Mesodermal cell (in vitro differentiated cells): ENCODE results near the gene FAM151A.

Experiments used
- H3K27ac ChIP-seq: 2 replicates; pipeline ENCODE4 v1.7.0; 2013; ENCODE audit warnings: mild to moderate bottlenecking, low read depth, low read length, moderate library complexity; ENCODE audit not compliant: severe bottlenecking
- H3K36me3 ChIP-seq: 2 replicates; pipeline ENCODE4 v1.7.1; 2013; ENCODE audit warnings: mild to moderate bottlenecking, low read length, moderate library complexity; ENCODE audit not compliant: control insufficient read depth, insufficient read depth
- H3K4me1 ChIP-seq: one replicate; pipeline ENCODE4 v1.7.1; 2013; ENCODE audit warnings: mild to moderate bottlenecking, low read length; ENCODE audit not compliant: insufficient read depth, control insufficient read depth, poor library complexity, severe bottlenecking
- H3K4me3 ChIP-seq: 2 replicates; pipeline ENCODE4 v1.7.0; 2013; ENCODE audit warnings: low read length, control low read depth, mild to moderate bottlenecking; ENCODE audit not compliant: insufficient read depth, poor library complexity, severe bottlenecking; ENCODE audit errors: extremely low read depth
- H3K9me3 ChIP-seq: 2 replicates; pipeline ENCODE4 v1.7.1; 2013; ENCODE audit warnings: mild to moderate bottlenecking, low read length, moderate library complexity; ENCODE audit not compliant: control insufficient read depth
- WGBS, 2 experiments: methylation state at CpG; one replicate each; pipeline ENCODE4 v1.1.5; 2013; ENCODE audit warnings: missing lambda C conversion rate in 2 of 2; ENCODE audit not compliant: insufficient coverage in 2 of 2; 5-methylcytosine and 5-hydroxymethylcytosine counted together

The FAM151A gene

GRCh38 chr1:54610601-54611580 is 12.4 kb downstream of the FAM151A start:
- Histone ChIP-seq H3K9me3 (no peaks in the 10 kb centered on the region), H3K27ac (no peak overlapping the region), H3K4me3 (no peak overlapping the region), H3K4me1 (peaks cover 8% of the 10 kb centered on the region), H3K36me3 (no peaks in the 10 kb centered on the region)
- 90 to 92% methylated on average over 7 to 10 of the region's 18 CpGs for WGBS, 2 experiments

DNA sequence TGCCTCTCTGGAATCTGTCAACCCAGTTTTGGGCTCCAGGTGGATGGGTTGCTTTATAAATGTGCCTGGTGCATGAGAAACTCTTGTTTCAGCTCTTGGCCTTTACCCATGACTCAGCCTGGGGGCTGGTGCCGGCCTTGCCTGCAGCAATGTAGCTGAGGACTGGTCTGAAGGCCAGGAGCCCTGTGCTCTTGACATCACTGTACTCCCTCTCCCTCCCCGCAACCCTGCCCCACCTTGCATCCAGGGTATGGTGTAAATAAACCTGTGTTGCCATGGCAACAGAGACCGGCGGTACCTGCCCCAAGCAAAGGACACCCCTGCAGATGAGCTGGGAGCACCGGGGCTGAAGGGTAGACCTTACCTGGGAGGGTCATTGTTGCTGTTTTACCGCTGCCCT is 13.3 kb downstream of the FAM151A start:
- H3K27ac ChIP-seq = no peak overlapping the region
- 74 to 86% methylated on average over 4 to 5 of the region's 6 CpGs for WGBS, 2 experiments

GRCh38 chr1:54609301-54609921 is 13.9 kb downstream of the FAM151A start:
- H3K27ac ChIP-seq = no peak overlapping the region
- no peaks in the 10 kb centered on the region for H3K9me3 ChIP-seq
- H3K36me3 ChIP-seq = no peaks in the 10 kb centered on the region
- peaks cover 8% of the 10 kb centered on the region for H3K4me1 ChIP-seq
- no peak overlapping the region for H3K4me3 ChIP-seq
- WGBS, 2 experiments = 89 to 90% methylated on average over 12 to 16 of the region's 16 CpGs

More for the DNA sequence above, 13.3 kb downstream of the FAM151A start:
- Histone ChIP-seq H3K36me3 (no peaks in the 10 kb centered on the region), H3K4me1 (peaks cover 8% of the 10 kb centered on the region), H3K9me3 (no peaks in the 10 kb centered on the region), H3K4me3 (no peak overlapping the region)

DNA sequence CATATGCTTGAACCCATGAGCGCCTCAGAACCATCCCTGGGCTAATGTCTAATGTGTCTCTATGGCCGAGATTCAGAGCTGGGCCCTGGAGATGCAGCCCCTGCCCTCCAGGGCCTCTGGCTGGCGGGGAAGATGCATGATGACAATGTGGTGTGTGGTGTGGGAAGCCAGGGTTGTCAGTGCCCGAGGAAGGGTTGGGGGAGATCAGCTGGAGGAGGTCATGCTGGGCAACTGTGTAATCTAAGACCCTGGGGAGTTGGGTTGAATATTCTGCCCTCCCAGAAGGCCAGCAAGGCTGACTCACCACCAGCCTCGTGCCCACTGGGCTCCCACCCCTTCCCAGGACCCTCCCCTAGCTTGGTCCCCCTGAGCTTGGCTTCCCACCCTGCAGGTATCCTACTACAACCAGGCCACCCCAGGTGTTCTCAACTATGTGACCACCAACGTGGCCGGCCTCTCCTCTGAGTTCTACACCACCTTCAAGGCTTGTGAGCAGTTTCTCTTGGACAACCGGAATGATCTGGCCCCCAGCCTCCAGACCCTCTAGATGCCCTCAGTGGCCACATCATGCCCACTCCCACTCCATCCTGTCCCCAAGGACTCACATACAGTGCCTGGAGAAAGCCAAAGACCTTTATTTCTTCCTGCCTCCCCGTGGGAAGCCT is 14.6 kb downstream of the FAM151A start:
- Histone ChIP-seq H3K4me1 (peaks cover 8% of the 10 kb centered on the region), H3K9me3 (no peaks in the 10 kb centered on the region), H3K36me3 (no peaks in the 10 kb centered on the region), H3K4me3 (no peak overlapping the region), H3K27ac (no peak overlapping the region)
- WGBS, 2 experiments = 89 to 90% methylated on average over 4 to 6 of the region's 9 CpGs

DNA sequence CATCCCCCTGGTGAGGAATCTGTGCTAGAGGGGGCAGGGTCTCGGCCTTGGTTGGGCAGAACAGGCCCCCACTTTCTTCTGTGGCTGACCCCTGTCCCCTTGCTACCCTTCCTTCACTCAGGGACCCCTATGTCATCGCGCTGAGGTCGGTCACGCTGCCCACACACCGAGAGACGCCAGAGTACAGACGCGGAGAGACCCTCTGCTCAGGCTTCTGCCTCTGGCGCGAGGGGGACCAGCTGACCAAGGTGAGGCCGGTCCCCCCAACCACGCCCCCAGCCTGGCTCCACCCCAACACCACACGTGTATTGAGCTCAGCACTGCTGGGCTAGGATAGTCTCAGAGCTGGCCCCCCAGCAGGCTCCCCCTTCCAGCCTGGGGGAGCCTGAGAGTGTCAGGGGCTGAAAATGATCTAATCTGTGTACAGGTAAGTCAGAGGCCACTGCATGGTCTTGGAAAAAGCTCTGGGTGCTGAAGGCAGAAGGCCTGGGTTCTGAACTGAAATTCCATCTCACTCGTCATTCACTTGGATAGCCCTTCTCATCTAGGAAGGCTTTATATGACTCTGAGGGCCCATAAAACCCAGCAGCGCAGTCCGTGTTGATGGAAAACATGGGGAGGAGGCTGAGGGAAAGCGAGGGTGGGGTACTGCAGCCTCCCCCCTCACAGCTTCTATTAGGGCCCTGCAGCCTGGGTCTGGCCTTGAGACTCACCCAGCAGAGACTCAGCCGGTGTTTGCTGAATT is 15.3 kb downstream of the FAM151A start:
- 89 to 95% methylated on average over 15 to 16 of the region's 19 CpGs for WGBS, 2 experiments
- Histone ChIP-seq H3K4me3 (no peak overlapping the region), H3K27ac (no peak overlapping the region), H3K36me3 (no peaks in the 10 kb centered on the region), H3K9me3 (no peaks in the 10 kb centered on the region), H3K4me1 (peaks cover 7% of the 10 kb centered on the region)

GRCh38 chr1:54606990-54607325 is 16.4 kb downstream of the FAM151A start:
- no peak overlapping the region for H3K27ac ChIP-seq
- 92 to 94% methylated on average over 12 to 13 of the region's 13 CpGs for WGBS, 2 experiments
- H3K36me3 ChIP-seq = no peaks in the 10 kb centered on the region
- no peak overlapping the region for H3K4me3 ChIP-seq
- peaks cover under 1% of the 10 kb centered on the region for H3K4me1 ChIP-seq
- H3K9me3 ChIP-seq = no peaks in the 10 kb centered on the region

- Histone ChIP-seq H3K9me3 (no peaks in the 10 kb centered on the region), H3K36me3 (no peaks in the 10 kb centered on the region), H3K4me1 (no peaks in the 10 kb centered on the region), H3K27ac (no peak overlapping the region), H3K4me3 (no peak overlapping the region)
- 91 to 100% methylated on average over 5 of the region's 9 CpGs for WGBS, 2 experiments
Observed at GRCh38 chr1:54606096-54606989, 17.0 kb downstream of the FAM151A start.

DNA sequence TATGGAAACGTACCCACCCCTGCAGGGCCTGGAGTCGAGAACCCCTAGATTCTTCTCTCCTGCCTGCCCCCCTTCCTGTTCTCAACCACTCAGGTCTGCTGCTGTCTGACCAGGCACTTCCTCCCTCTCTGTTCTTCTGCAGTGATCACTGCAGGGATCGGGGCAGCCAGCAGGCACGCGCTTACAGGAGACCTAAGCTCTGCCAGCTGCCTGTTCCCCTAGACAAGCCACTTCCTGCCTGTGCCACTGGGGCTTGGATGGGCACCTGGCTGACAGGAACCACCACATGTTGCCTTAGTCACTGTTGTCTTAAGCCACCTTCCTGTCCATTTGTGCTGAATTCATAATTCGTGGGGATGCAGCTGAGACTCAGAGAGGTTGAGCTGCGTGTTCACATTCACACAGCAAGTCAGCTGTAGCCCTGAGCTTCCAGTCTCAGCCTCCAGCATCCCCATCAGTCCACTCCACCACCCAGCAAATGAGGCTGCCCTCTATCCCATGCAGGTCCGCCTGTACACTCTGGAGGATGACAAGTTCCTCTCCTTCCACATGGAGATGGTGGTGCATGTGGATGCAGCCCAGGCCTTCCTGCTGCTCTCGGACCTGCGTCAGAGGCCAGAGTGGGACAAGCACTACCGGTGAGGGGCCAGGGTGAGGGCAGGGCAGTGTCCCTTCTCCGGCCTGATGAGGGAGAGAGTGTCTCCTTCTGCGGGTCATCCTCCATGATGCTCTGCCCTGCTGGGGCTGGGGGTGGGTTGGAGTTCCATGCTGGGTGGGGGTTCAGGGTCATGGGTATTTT is 18.6 kb downstream of the FAM151A start:
- 89 to 96% methylated on average over 11 to 13 of the region's 13 CpGs for WGBS, 2 experiments
- no peak overlapping the region for H3K27ac ChIP-seq

GRCh38 chr1:54604051-54604450 is 19.3 kb downstream of the FAM151A start:
- H3K36me3 ChIP-seq = no peaks in the 10 kb centered on the region
- no peak overlapping the region for H3K27ac ChIP-seq
- no peak overlapping the region for H3K4me3 ChIP-seq
- WGBS, 2 experiments = 88 to 98% methylated on average over 5 to 6 of the region's 7 CpGs
- no peaks in the 10 kb centered on the region for H3K9me3 ChIP-seq
- H3K4me1 ChIP-seq = no peaks in the 10 kb centered on the region

More for the DNA sequence above, 18.6 kb downstream of the FAM151A start:
- no peaks in the 10 kb centered on the region for H3K9me3 ChIP-seq
- no peaks in the 10 kb centered on the region for H3K36me3 ChIP-seq
- no peaks in the 10 kb centered on the region for H3K4me1 ChIP-seq
- no peak overlapping the region for H3K4me3 ChIP-seq
